22Rv1 (cell line): ENCODE measurements around the gene AGBL1.

Experiments
- ZFX ChIP-seq: fragments of 450-650 bp; IDR thresholded peaks from 2 replicates; pipeline ENCODE4 v1.6.1; 2017; ENCODE audit warnings: antibody characterized with exemption, borderline replicate concordance
- TF ChIP-seq, protein P1 (sequence below): fragments of 450-650 bp; IDR thresholded peaks from 2 replicates; pipeline ENCODE4 v1.5.1; 2017; ENCODE audit warnings: mild to moderate bottlenecking

DNA sequence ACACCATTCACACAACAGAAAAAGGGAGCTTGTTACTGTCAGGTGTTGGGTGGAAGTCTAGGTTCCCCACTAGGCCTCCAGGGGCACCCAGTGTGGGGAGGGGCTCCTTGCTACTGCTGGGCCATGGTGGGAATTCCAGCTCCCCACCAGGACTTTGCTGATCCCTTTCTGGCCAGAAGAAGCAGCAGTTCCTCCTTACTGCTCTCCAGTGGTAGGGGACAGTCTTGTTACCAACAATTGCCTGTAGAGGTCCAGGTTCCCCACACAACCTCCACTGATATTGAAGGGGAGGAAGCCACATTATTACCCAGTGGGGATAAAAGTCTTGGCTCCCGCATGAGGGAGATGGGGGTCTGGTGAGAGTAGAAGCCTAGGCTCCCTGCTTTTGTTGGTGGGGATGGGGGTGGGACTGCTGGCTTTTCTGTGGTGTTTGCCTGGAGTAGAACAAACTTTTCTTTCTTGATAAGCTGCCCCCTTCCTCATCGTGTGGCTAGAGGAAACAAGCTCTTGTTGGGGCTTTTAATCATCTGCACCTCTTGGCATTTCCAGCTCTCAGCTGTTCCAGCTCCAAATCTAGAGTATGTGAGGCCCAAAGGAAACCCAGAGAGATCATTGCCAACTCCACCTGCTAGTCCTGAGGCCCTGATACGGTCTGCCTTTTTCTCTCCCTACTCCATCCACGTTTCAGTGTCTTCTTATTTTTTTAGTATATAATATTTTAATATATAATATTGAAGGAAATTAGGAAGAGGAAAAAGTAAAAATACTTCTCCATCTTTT lies 824.2 kb downstream of the AGBL1 start:
- TF ChIP-seq, protein P1, sequence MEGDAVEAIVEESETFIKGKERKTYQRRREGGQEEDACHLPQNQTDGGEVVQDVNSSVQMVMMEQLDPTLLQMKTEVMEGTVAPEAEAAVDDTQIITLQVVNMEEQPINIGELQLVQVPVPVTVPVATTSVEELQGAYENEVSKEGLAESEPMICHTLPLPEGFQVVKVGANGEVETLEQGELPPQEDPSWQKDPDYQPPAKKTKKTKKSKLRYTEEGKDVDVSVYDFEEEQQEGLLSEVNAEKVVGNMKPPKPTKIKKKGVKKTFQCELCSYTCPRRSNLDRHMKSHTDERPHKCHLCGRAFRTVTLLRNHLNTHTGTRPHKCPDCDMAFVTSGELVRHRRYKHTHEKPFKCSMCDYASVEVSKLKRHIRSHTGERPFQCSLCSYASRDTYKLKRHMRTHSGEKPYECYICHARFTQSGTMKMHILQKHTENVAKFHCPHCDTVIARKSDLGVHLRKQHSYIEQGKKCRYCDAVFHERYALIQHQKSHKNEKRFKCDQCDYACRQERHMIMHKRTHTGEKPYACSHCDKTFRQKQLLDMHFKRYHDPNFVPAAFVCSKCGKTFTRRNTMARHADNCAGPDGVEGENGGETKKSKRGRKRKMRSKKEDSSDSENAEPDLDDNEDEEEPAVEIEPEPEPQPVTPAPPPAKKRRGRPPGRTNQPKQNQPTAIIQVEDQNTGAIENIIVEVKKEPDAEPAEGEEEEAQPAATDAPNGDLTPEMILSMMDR, result no peak
- TF ChIP-seq ZFX, result no peak
